ENCODE data around the gene SEMA4B.
"Not testable (repeated sequence)": the region's sequence is repeated elsewhere in the genome, so short reads cannot be mapped to it uniquely, and the experiment has no call there.

Gene SEMA4B

DNA sequence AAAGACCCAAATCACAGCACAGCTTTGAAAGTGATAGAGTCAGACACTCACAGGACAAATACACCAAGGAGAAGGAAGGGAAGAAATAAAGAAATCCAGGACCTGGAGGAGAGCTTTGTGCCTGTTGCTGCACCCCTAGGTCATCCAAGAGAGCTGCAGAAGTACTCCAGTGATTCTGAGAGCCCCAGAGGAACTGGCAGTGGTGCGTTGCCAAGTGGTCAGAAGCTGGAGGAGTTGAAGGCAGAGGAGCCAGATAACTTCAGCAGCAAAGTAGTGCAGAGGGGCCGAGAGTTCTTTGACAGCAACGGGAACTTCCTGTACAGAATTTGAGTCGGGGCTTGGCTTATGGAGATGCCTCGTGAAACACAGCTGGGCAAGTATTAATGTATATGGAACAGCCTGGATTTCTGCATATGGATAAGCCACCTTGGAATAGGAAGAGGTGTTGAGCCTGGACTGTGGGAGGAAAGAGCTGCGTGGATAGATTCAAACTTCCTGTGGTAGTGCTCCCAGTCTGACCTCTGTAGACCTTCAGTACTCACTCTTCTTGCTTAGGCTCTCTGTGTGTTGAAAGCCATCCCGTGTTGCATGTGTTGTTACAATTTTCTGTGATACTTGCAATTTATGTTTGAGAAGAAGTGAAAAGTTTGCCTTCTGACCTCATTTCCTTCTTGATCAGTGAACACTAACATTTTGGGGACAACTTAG is 70.5 kb downstream of the SEMA4B start:
- Histone ChIP-seq H3K36me3 (ENCODE audit: control insufficient read depth, insufficient read depth, low read length) (peaks cover 11% of the 10 kb centered on the region), H3K4me3 (replicated peaks; ENCODE audit: low read depth, low read length) (no peak overlapping the region), H3K27me3 (replicated peaks; ENCODE audit: control insufficient read depth, insufficient read depth, low read length) (no peaks in the 10 kb centered on the region)
- TF ChIP-seq, protein P1, sequence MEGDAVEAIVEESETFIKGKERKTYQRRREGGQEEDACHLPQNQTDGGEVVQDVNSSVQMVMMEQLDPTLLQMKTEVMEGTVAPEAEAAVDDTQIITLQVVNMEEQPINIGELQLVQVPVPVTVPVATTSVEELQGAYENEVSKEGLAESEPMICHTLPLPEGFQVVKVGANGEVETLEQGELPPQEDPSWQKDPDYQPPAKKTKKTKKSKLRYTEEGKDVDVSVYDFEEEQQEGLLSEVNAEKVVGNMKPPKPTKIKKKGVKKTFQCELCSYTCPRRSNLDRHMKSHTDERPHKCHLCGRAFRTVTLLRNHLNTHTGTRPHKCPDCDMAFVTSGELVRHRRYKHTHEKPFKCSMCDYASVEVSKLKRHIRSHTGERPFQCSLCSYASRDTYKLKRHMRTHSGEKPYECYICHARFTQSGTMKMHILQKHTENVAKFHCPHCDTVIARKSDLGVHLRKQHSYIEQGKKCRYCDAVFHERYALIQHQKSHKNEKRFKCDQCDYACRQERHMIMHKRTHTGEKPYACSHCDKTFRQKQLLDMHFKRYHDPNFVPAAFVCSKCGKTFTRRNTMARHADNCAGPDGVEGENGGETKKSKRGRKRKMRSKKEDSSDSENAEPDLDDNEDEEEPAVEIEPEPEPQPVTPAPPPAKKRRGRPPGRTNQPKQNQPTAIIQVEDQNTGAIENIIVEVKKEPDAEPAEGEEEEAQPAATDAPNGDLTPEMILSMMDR (IDR thresholded peaks at IDR 0.05; ENCODE audit: insufficient read depth, low read length, poor library complexity, severe bottlenecking), result no peak
- no peak for DNase-seq (ENCODE audit: extremely low read depth, insufficient read length)

DNA sequence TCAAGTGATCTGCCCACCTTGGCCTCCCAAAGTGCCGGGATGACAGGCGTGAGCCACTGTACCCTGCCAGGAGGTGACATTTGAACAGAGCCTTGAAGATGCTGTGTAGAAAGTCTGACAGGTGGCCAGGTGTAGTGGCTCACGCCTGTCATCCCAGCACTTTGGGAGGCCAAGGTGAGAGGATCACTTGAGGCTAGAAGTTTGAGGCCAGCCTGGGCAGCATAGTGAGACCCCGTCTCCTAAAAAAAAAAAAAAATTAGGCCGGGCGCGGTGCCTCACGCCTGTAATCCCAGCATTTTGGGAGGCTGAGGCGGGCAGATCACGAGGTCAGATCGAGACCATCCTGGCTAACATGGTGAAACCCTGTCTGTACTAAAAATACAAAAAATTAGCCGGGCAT is 77.3 kb downstream of the SEMA4B start:
- H3K27me3 ChIP-seq (replicated peaks; ENCODE audit: control insufficient read depth, insufficient read depth, low read length); H3K36me3 ChIP-seq (ENCODE audit: control insufficient read depth, insufficient read depth, low read length); H3K4me3 ChIP-seq (replicated peaks; ENCODE audit: low read depth, low read length); DNase-seq (ENCODE audit: extremely low read depth, insufficient read length): not testable (repeated sequence)
